Vagina (tissue), 2 donors: ENCODE data around the gene CUX1.

Source experiments
- CTCF ChIP-seq, 3 experiments: fragments of 450-650 bp in 2 of 3; fragments of 200-600 bp in 1 of 3; sonication (generic) in 1 of 3; IDR thresholded peaks; one replicate each; pipeline ENCODE4 v1.5.1; 2017 to 2019; ENCODE audit warnings: antibody characterized with exemption in 3 of 3, mild to moderate bottlenecking in 2 of 3, moderate library complexity in 2 of 3
- POLR2A ChIP-seq, 2 donors: fragments of 450-650 bp; IDR thresholded peaks; one replicate each; pipeline ENCODE4 v1.6.1; 2017; ENCODE audit warnings: antibody characterized with exemption in 2 of 2, mild to moderate bottlenecking in 2 of 2, moderate library complexity in 2 of 2
- POLR2AphosphoS5 ChIP-seq, 2 donors: sonication (generic); formaldehyde crosslinking; IDR thresholded peaks; one replicate each; pipeline ENCODE4 v1.9.0; 2017; ENCODE audit warnings: antibody characterized with exemption in 2 of 2, mild to moderate bottlenecking in 2 of 2, low read depth in 1 of 2; ENCODE audit not compliant: insufficient read depth in 1 of 2

- TF ChIP-seq CTCF (IDR thresholded peaks at IDR 0.05) (no peak), POLR2A (IDR thresholded peaks at IDR 0.05) (no peak), POLR2AphosphoS5 (IDR thresholded peaks at IDR 0.05; ENCODE audit: insufficient read depth in 1 of 2, low read depth in 1 of 2) (no peak)
Measured at GRCh38 chr7:102036958-102037357, 219.5 kb downstream of the CUX1 start.
